Activated CD4-positive, alpha-beta T cell treated with anti-CD3 and anti-CD28 coated beads for 48 hours (primary cell): ENCODE measurements around the gene RGMB.

Experiments
- DNase-seq: peaks from one replicate; pipeline ENCODE4 v3.0.0-alpha.2; 2020

RGMB gene

GRCh38 chr5:98839469-98840383 lies 66.3 kb downstream of the RGMB start:
- peak; percentile 21 for DNase-seq

- DNase-seq, result no peak
Observed at GRCh38 chr5:98840946-98841345, 67.5 kb downstream of the RGMB start.

- DNase-seq, result no peak
Observed at GRCh38 chr5:98843481-98843880, 70.0 kb downstream of the RGMB start.

- no peak for DNase-seq
Observed at GRCh38 chr5:98844865-98845264, 71.4 kb downstream of the RGMB start.

GRCh38 chr5:98845878-98846277 lies 72.4 kb downstream of the RGMB start:
- no peak for DNase-seq
